T1000 (cell line): Measurements from ENCODE around the gene PRKD3.

Source experiments
- DNase-seq: peaks from one replicate; lab custom pipeline; 2025; ENCODE audit warnings: mixed read lengths; lab: John Stamatoyannopoulos, UW

The PRKD3 gene

DNA sequence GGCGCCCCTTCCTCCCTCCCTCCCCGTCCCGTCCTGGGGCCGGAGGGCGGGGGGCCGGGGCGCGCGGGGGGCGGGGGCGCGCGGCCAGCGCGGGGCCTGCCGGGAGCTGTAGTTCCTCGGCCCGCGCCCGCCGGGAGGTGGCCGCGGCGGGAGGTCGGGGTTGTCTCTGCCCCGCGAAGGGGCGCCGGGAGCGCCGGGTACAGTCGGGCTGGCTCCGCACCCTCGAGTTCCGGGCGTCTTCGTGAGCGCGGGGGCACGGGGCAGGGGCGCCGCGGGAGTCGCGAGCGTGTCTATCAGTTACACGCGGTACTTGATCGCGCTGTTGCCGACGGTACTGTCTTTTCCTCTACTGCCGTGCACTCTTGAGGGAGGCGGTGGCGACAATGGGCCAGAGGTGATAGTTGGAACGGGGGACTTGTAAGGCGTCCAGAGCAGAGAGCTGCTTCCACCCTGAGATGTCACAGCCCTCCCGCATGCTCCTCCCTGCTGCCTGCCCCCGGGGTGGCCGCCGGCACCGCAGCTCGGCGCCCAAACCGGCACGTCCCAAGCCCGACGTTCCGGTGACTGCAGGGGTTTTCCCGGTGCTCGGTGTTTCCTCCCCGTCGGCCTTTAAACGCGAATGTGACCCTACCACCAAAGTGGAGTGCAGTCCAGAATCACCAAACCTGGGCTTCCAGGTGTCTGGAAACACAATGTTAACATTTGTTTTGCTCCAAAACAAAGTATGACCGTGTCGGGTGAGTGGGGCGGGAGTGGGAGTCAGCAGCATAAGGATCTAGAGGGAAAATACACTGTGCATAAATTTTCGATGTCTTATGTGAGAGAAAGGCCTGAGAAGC, at the start of gene PRKD3:
TSS of gene PRKD3 (minus strand) at position 48 of the 839 bp plus-strand sequence. CDS start 8,309 bp downstream, outside the sequence.
- no peak for DNase-seq

DNA sequence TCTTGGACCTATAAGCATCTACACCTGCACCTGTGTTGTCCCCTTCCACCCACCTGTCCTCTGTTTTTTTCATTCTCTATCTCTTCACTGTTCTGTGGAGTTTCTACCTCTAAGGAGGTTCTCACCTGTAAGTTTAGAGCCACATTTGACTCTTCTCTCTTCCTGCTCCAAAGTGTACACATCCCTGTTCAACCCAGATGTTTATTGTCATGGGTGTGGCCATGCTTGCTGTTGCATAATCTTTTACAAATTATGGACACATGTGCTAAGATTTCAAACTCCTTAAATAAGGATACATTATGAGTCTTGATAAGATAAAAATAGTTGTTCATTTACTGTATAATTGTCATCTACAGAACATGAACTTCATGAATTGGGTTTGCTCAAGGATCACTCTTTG, 47.4 kb upstream of the PRKD3 start:
- DNase-seq: no peak

DNA sequence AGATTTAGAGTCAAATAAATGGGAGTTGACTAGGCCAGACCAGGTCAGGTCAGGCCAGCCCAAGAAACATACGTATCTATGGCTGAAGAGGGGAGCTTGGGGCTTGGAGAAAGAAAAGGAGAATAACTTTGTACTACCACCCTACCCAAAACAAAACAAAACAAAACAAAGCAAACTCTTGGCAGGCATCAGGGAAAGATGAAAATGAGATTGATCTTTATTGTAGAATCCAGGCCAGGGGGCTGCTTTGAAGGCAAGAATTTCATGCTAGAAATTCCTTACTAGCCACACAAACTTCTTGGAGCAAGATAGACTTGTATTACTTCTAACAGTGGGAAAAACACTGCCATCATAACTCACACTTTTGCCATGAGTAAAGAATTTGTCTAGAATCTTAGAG, 46.0 kb upstream of the PRKD3 start:
- DNase-seq: no peak

DNA sequence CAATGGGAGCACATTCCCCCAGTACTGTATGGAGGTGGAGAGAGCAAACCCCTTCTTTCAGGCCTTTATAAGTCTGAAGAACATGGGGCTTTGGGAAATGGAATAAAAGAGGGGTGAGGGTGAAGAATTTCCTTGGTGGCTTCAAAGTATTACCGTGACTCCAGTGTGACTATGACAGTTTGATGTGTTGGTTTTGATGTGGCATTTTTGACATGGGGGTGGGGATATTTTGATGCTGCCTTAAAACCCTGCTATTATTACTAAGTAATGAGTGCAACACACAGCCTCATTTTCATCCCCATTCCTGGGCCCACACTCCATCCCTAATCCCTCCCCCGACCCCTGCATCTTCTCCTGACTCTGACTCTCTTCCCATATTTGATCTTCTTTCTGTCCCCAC, 43.4 kb upstream of the PRKD3 start:
- no peak for DNase-seq

DNA sequence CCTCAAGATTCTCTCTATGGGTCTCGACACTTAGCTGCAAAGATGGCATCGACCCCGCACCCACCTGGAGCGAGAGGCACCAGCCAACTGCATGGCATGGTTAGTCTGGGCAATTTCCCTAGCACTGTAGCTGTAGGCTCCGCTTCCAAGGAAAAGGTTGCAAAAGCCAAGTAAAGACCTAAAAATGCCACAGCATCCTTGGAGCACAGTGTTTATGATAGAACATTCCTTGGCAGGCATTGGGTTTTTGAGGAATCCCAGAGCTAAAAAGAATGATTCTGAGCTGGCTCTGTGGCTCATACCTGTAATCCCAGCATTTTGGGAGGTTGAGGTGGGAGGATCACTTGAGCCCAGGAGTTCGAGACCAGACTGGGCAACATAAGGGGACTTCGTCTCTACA, 42.7 kb upstream of the PRKD3 start:
- no peak for DNase-seq

DNA sequence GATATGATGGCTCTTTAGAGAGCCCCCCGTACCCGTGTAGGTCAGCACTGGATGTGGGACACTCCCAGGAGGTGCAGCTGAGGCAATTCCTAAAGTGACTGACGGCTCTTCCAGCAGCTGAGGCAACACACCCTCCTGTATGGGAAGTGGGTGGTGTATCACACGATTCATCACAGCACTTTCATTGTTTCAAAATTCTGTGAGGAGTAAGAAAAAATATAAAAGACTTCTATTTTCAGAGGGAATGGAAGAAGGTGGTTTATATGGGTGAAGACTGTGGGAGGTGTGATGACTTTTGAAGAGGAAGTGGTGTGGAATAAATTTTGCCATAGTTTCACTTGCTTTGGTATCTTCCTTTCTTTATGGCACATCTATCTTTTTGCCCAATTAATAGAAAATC, 42.1 kb upstream of the PRKD3 start:
- no peak for DNase-seq

DNA sequence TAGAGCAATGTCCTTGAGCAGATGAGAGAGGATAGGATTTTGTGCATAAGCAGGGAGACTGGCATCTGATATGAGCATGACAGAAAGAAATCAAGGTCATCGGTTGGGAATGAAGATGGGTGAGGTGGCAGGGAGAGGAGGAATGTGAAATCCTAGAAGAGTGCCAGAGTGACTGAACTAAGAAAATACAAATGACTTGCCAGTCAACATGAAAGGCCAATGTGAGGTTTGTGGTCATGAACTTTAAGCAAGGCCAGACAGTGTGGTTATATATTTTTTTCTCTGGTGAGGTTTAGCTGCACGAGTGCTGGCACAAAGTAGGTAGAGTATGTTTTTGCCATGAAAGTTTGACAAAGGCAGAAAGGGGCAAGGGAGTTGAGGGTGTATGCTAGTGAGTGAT, 41.0 kb upstream of the PRKD3 start:
- DNase-seq: no peak

DNA sequence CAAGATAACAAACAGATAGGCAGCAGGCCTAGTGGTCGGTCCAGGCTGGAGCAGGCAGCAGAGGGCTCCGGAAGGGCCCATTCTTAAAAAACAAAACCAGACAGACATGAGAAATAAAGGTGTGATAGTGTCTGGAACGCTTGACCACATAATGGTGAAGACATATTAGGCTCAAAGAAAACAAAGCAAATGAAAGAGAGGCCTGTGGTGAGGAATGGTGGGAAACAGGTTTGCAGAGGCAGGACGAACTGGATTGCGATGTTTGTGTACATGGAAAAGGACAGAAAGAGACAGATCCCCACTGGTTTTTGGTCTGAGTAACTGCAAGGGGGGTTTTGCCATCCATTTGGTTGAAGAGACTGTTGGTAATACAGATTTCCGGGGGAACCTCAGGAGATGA, 39.7 kb upstream of the PRKD3 start:
- DNase-seq: no peak

DNA sequence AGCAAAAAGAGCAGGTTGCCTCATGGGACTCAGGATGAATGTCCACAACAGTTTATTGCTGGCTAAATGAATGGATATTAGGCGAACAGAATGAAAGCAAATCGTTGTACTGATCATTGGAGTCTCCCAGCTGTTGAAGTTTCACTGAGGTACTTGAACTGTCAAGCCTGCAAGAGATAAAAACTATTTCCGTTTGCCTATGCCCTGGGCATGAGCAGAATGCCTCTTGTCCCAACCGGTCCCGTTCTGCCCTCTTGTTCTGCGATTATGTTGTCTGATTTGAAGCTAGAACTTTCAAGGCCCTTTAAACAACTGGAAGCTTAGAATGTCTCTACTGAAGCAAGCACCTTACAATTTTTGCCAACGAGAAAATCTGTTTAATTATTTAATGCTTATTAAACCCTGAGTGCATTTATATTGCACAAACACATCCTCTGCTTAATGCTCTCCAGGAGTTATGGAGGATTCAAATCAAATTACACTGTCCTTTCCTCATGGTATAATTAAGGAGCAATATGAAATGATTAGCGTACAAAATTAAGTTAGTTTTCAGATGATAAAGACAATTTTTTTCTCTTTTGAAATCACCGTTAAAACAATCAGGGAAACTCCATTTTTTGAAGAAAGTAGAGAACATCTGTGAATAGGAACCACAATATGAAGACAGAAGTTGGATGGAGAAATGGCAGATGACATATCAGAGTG, 37.5 kb upstream of the PRKD3 start:
- no peak for DNase-seq

DNA sequence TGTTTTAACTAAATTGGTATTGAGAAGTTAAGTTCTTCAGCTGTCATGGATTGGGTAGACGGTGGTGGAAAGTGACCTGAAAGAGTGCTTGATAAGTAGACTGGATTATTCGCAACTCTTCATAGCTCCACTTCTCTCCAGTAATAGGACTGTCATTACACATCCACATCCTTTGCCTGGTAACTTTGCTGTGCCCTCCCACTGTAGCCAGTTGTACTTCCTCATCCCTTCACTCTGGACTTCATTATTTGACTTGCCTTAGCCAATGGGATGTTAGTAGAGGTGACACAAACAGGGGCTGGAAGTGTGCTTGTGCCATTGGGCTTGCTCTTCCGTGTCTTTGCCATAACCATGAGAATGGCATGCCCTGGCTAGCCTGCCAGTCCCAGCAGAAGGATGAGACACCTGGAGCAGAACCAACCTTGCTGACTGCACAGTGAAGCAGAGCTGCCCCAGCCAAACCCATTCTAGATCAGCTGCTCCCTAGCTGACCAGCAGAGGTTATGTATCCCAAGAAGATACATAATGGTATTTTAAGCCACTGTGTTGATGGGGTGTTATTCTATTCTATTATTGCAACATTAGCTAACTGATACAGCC, 36.7 kb upstream of the PRKD3 start:
- DNase-seq: no peak

DNA sequence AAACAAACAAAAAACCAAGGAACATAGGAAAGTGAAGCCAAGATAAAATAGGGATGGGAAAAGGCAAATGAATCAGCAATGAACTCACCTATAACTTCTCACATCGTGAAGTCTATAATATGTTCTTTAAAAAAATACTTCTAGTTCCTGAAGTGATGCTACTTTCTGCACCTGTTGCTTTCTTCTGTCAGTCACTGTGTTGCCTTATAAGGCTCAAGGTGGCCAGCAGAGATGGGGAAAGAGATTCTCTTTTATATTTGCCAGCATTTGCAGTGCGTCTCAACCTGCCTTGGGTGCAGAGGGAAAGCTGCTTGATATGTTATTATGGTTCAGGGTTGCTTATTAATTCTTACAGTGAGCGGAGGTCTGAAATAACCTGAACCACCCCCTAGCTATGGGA, 33.8 kb upstream of the PRKD3 start:
- no peak for DNase-seq

DNA sequence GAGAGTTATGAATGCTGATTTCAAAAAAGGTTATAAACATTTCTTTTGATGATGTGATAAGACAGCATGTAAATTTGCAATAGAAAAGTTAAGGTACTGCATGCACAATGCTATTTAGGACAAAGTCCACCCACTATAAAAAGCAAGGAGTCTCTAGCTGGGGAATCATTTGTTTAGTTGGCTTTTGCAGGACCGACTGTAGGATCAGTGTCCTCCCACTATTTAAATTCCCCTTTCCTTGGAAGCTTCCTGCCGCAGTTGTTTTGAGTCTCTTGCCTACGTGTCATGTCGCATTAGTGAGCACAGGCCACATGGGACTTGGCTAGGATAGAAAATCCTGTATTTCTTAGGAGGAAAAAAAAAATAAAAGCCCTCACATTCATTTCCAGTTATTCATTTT, 32.9 kb upstream of the PRKD3 start:
- DNase-seq: no peak

DNA sequence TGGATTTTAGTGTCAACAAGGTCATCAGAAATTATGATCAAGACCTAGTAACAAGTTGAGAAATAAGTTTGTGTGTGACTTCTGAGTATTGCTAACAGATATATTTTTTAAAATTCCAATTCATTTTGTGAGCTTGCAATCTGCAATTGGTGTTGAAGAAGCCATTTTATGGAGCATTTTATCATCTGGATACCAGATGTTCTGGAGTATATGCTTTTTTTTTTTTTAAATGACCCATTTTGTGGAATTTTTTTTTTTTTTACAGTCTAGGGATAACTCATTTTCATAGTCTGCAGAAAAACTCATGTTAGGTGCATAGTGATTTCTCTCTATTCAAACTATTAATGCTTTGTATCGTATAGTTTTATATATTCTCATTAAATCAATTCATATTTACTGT, 32.4 kb upstream of the PRKD3 start:
- no peak for DNase-seq

DNA sequence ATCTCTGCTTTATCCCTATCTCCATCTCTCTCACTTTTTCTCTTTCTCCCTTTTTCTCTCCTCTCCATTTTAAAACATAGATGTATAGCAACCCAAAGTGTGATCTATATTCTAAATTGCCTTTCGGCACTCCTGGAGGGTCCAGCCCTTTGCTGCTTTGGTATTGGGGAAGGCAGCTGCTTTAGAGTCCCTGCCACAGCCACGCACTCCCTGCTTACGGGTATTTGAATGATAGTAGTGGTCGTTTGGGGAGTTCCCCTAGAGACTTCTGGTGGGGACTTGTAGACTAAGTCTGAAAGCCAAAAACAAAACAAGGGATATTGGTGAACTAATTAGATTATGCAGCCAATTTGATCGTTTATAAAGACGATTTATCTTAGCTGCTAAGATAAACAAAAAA, 31.7 kb upstream of the PRKD3 start:
- DNase-seq: no peak

DNA sequence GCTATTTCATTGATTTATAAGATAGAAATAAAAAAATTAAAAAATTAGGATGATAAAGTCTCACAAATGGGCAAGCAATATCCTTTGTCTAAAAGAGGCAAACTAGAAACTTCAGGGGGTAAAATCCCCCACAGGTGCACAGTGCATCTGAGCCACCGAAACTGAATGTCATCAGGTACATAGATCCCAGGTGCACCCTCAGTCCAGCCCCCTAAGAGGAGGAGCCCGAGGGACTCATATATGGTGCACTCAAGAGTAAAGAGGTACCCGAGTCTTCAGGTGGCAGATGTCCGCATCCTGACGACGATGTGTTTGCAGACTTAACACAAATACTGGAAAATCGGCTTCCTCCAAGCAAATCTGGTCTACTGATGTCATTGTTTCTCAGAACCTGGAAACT, 31.1 kb upstream of the PRKD3 start:
- no peak for DNase-seq

DNA sequence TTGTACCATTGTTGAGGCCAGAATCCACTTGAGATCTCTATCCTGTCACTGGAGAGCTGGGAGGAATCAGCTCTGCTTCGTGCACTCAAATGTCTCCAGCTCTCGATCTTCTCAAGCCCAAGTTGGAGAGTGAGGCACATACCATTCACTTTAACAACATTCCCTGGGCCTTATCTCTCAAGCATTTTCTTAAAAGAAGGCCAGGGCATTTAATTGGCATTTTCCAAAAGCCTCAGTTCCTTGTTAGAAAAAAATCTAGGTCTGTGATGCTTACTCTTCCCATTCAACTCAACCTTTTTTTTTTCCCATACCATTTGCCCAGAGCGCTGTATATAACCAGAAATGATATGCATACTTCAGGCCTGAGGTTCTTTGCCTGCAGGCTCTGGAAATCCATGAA, 29.9 kb upstream of the PRKD3 start:
- no peak for DNase-seq

DNA sequence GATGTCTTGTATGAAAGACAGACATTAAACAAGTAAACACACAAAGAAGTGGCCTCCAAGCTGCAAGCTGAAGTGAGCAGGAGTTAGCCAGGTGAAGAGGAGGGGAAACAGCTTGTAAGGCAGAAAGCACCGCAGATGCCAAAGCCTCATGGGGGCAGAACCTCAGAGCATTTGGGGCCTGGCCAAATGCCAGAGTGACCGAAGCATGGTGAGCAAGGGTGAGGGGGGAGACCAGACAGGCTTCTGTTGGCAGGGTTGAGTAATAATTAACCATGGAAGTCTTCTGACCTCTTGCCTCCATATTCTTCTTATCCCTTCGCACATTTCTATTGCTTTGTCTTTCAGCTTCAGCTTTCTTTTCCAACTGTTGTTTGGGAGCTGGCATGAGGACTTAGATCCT, 25.4 kb upstream of the PRKD3 start:
- no peak for DNase-seq

DNA sequence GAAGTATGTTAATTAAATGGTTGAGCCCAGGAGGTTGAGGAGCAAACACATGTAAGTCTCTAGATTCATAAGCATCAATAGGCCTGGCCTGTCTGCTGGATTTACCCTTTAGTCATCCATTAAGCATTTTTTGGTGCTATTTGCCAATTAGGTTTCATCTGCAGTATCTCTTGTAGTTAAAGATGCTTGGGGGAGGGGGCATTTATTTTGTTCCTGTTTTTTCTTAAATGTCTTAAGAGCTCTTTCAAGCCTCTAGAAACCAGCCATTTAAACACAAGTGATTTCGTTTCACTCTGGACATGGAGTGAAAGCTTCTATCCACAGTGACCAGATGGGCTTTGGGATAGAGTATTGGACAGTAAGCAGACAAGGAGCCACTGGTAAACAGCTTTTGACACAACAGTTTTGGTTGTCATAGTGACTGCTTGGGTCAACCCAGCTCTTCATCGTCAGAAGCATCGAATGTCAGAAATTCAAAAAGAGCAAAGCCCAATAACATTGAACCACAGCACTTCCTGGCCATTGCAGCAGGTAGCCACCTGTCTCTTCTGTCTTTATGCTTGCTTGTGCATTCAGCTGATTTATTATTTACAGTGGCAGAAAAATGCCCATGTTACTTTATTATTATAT, 24.7 kb upstream of the PRKD3 start:
- DNase-seq: no peak

DNA sequence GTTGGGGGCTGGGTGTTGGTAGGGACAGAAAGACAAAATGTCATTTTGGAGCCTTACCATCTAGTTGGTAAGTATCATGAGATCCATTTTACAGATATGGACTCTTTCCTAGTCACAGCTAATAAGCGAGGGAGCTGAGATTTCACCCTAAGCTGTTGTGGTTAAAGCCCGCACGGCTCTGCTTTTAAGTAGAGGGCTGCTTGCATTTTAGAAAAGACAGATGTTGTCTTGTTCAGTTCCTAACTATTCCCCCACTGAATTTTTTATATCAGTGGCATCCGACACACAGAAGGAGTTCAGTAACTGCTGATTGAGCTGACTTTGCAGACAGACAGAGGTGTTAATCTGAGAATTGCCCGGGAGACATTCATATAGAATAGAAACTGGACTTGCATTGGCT, 23.5 kb upstream of the PRKD3 start:
- no peak for DNase-seq

DNA sequence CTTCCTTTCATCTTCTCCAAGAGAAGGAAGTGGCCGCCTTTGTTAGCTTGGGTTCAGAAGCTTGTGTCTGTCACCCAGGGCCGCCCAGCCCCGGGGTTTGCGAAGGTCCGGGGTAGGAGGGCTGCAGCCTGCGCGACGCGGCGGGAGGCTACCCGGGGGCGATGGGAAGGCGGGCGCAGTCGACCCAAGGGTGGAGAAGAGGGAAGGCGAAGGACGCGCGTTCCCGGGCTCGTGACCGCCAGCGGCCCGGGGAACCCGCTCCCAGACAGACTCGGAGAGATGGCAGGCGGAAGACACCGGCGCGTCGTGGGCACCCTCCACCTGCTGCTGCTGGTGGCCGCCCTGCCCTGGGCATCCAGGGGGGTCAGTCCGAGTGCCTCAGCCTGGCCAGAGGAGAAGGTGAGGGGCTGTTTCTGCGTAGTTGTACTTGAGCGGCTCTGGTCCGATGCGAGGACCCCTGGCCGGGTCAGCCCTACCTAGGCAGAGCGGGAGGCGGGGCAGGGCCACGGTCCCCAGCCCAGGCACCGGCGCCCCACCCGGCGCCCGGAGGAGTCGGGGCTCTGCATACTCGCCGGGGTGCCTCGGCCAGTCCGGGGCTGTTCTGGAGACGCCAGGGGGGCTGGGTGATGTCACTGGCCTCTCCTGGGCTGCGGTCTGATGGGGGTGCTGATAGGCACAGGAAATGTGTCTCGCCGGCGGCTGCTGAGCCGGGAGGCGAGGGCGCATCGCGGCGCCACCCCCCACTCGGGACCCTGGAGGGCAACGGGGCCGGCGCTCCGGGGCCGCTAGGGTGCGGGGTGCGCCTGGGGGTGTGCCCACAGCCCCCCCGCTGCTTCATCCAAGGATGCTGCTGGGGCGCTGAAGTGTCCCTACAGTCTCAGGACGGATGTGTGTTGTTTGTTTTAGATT, 20.1 kb upstream of the PRKD3 start, which contains the start of gene QPCT:
TSS of gene QPCT (plus strand) at position 178 of the 909 bp plus-strand sequence. CDS start at position 280, 102 bp downstream.
- DNase-seq: peak; percentile 25
